Kidney capillary endothelial cell (primary cell): ENCODE measurements around the gene WWC1.

ENCODE experiments used
- DNase-seq: peaks from one replicate; pipeline ENCODE4 v3.0.0-alpha.2; 2018; ENCODE audit warnings: low spot score

The WWC1 gene

GRCh38 chr5:168443950-168444700 is 152.7 kb downstream of the WWC1 start:
- no peak for DNase-seq

DNA sequence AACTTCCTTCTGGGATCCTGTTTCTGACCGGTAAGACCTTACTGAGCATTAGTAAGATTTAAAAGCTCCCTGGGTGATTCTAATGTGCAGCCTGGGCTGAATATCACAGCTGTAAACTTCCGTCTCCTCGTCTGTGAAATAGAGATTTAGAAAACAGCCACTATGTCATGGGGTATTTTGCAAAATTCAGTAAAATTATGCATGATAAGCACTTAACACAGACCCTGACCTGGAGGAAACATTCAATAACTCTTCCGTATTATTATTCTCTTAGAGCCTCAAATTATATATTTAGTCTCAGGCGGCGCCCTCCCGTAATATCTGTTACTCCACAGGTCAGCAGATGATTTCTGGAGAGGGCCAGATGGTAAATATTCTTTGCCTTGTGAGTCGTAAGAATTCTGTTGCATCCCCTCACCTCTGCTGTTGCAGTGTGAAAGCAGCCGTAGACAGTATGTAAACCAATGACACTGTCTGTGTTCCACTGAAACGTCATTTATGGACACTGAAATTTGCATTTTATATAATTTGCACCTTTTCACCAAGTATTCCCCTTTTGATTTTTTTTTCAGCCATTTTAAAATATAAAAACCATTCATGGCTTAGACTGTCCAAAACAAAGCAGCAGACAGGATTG is 155.7 kb downstream of the WWC1 start:
- DNase-seq: no peak

DNA sequence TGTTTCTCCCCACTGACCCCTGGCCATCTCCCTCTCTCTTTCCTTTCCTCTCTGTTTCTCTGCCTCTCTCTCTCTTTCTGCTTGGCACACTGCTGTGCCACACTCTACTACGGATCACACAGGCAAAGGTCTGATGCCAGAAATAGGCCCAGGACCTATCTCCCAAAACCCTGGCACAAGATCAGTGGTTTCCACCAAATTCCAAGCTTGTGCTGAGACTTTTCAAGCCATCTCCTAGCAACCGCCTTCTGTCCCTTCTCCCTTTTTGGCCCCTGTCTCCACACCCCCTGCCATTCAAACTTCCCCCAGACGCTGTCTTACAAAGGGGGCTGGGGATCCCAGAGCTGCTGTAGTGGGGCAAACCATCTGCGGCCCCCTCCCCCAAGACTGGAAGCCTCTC is 156.4 kb downstream of the WWC1 start:
- DNase-seq: no peak

DNA sequence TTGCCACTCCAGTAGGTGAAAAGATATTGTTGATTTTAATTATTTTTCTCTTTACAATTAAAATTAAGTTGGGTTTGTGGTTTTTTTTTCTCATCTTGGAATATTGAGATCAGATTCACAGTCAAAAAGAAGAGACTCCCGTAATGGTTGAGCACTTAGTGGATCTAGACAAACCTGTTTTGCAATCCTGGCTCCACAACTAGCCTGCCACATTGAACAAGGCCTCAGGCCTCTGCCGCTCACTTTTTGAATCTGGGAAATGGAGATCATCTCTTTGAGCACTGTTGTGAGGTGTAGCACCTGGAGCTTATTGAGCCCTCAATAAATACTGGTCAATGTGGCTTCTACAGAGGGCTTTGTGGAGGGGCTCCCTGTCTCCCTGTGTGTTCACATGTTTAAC is 157.7 kb downstream of the WWC1 start:
- DNase-seq: no peak

DNA sequence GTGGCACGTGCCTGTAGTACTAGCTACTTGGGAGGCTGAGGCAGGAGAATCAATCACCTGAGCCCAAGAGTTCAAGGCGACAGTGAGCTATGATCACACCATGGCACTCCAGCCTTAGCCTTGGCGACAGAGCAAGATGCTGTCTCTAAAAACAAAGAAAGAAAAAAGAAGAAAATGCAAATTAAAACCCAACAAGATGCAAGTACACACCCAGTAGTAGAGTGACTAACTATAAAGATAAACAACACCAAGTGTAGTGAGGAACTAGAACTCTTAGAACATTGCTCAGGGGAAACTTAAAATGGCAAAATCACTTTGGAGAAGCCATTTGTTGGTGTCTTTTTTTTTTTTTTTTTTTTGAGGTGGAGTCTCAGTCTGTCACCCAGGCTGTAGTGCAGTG is 160.1 kb downstream of the WWC1 start:
- no peak for DNase-seq

DNA sequence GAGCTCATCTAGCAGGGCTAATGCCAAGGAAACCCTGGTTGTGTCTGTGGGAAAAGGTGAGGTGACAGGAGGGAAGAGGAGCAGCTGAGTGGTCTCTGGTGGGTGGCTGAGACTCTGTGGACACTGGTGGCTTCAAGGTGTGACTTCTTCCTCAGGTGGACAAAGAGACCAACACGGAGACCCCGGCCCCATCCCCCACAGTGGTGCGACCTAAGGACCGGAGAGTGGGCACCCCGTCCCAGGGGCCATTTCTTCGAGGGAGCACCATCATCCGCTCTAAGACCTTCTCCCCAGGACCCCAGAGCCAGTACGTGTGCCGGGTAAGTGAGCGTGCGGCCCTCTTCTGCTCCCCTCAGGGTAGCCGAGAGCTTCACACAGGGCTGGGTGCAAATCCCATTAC is 163.8 kb downstream of the WWC1 start:
- no peak for DNase-seq

GRCh38 chr5:168457542-168457941 is 166.1 kb downstream of the WWC1 start:
- DNase-seq: no peak

DNA sequence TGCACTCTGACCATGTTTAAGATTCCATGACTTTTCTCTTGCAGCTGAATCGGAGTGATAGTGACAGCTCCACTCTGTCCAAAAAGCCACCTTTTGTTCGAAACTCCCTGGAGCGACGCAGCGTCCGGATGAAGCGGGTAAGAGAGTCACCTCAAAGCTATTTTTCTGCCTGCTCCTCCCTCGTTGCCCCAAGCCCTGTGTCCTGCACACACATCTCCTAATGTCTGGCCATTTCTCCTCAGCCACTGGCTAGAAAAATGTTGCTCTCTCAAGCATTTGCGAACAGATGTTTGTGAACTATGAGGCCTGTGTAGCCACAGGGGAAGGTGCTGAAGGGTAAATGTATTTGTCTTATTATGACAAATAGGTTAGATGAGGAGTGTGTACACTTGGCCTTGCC is 169.2 kb downstream of the WWC1 start:
- DNase-seq: no peak

DNA sequence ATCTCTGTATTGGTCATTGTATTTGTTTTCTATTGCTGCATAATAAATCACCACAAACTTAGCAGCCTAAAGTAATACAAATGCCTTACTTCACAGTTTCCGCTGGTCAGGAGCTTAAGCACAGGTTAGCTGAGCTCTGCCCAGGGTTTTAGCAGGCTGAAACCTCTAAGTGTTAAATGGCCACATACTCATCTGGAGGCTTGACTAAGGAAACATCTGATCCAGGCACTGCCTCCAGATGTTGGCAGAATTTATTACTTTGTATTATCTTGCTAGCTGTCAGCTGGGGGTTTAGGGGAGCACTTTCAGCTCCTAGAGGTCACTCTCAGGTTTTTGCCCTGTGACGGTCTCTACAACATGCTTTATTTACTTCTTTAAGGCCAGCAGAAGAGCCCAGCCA is 171.6 kb downstream of the WWC1 start:
- no peak for DNase-seq

DNA sequence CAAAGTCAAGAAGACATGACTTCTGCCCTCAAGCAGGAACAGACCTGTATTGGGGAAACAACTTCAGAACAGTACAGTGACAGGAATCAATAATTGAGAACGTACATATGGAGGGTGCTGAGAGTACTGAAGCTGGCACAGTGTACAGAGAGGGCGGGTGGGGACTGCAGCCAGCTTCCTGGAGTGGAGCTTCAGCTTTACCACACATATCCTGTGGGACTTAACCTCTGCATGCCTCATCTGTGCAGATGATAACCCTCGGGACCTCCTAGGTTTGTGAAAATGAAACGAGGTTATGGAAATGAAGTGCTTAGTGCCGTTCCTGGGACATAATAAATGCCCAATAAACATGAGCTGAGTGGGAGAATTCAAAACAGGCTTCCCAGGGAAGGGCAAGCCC is 172.8 kb downstream of the WWC1 start:
- no peak for DNase-seq

DNA sequence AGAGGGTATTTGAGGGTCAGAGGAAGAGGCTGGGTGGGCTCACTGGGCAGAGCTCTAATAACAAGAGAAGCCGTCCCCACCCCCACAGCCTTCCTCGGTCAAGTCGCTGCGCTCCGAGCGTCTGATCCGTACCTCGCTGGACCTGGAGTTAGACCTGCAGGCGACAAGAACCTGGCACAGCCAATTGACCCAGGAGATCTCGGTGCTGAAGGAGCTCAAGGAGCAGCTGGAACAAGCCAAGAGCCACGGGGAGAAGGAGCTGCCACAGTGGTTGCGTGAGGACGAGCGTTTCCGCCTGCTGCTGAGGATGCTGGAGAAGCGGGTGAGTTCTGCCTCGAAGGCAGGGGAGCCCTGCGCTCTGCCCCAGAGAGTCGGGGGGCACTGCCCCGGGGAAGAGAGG is 173.2 kb downstream of the WWC1 start:
- DNase-seq: no peak

GRCh38 chr5:168467755-168468330 is 176.4 kb downstream of the WWC1 start:
- no peak for DNase-seq

- no peak for DNase-seq
Measured at GRCh38 chr5:168468836-168469235, 177.4 kb downstream of the WWC1 start.

DNA sequence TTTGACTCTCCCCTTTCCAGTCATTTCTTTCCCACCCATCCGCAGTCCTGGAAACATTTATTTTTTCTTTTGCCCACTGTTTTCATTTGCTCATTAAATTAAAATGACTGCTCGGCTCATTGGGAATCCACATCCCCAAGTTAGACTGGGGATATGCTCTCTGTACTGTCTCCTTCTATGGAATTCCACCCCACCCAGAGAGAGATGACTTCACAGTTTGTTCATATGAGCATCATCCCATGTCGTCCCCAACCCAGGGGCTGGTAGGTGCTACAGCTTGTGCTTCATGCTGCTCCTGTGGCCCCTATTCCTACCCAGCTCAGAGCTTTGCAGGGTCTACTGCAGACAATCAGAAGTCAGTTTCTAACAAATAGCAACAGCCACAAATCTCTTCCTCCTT is 178.4 kb downstream of the WWC1 start:
- DNase-seq: no peak

DNA sequence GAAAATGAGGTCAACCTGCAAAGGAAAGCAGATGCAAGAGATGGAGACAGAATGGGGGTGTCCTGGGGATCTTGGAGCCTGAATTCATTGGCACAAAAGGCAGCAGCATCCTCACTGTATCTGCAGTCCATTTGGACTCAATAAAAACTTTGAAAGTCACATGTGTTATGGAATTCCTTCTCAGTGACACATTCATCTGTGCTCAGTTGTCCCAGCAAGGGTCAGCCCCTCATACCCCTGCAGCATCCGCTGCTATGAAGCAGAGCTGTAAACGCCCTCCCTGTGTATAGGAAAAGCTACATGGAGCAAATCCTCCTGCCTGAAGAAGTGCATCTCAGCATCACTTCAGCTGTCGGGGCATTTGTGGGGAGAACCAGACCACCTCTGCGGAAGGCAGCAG is 180.3 kb downstream of the WWC1 start:
- no peak for DNase-seq

DNA sequence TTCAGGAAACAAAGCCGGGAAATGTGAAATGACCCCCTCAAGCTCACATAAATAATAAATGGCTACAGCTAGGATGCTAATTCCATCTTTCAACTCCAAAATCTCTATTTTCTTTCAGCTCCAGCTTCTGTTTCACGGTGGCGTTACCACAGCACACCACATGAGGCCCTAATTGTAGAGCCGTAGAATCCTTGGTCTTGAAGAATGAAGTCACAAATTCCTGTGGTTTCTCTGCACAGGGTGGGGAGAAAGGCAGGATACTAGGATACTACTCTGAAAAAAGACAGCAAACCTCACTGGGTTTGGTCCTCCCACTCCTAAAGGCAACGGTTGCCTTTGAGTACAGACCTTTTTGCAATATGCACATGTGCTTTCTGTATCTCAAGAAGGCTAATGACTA is 180.9 kb downstream of the WWC1 start:
- DNase-seq: no peak

DNA sequence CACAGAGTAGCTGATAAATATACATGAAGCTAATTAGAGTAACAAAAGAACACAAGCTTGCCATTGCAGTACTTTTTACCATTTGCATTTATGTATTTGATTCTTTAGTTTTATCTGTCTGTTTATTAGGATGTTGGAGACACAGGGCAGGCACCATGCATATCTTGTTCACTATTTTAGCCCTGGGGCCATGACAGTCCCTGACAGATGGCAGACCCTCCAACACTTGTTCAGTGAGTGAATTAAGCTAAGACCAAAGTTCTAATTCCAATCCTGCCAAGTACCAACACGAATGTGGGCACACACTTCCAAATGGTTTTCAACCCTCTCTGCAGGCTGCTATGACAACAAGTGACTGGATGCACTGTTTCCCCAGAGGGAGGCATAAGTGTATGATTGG is 182.9 kb downstream of the WWC1 start:
- no peak for DNase-seq

DNA sequence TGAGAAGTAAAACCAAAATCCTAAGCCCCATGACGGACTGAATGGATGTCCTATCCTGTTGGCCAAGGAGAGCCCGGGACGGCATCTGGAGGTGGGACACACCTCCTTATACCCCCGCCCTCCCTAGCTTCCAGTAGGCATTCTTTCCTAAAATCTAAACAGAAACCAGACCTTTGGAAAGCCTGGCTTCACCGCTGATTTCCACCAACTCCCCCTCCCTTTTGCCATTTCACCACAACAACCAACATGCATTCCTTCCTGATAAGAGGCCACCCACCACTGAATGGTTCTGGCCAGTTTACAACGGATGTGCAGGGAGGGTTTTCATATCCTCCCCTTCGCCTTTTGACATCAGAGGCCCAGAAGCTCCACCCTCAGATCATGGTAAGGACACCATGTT is 185.6 kb downstream of the WWC1 start:
- DNase-seq: no peak

DNA sequence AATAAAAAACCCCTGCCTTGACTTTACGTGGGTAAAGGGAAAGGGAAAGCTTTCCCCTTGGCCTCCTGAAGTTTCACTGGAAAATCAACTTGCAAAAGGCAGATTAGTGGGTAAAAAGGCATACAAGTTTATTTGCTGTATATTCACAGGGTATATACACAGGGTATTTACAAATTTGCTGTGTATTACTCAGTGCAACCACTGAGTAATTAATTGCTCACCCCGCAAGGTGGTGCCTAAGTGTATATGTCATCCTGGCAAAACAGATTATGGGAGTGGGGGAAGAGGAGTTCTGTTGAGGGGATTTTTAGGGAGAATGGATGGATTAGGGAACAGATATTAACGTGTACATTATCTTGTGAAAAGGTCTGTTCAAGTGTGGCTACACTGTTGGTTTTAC is 187.7 kb downstream of the WWC1 start:
- DNase-seq: no peak

- DNase-seq: no peak
Measured at GRCh38 chr5:168480601-168481000, 189.2 kb downstream of the WWC1 start.

DNA sequence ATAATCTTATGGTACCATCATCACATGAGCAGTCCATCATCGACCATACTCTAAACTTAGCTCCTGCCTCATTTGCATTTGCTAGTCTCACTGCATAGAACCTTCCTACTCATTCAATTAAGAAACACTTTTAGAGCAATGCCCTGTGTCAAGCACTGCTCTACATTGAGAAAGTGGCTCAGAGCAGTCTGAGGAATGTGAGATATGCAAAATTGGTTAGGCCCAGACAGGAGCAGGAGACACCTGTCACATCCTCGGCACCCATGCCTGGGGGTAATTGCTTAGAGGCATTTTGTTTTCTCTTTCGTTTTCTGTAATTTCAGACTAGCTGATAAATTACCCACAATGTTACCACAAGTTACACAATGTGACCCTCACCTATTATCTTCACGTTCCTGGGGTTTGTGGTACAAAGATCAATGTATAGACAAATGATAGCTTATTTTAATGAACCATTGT is 189.9 kb downstream of the WWC1 start:
- DNase-seq: no peak

DNA sequence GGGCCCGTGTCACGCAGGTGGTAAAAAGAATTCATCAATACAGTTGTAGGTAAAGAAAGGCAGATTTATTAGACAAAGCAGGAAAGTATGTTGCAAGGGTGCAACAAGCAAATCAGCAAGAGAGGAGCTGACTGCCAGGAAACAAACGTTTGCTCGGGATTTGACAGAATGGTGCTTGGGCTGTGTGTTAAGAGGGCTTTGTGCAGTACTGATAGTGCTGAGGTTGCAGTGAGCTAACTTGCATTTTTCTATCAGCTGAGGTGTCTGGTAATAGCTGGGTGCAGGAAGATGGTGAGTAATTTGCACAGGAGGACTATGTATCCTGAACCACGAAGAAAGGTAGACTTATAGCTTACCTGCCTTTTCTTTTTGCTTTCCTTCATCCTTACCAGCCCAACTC is 190.9 kb downstream of the WWC1 start:
- DNase-seq: no peak

GRCh38 chr5:168486136-168486879 is 194.9 kb downstream of the WWC1 start, which contains the start of gene RARS1:
Gene RARS1, plus strand, starts transcription at chr5:168486471. Its CDS starts 28 bp downstream, at chr5:168486499.
- DNase-seq: peak; percentile 93
